Brain pericyte (primary cell): ENCODE results near the gene DYNLT5.
"Not testable (repeated sequence)": the region's sequence is repeated elsewhere in the genome, so short reads cannot be mapped to it uniquely, and the experiment has no call there.

Experiments
- DNase-seq: peaks from one replicate; pipeline ENCODE4 v3.0.0-alpha.2; 2012; ENCODE audit warnings: low read depth, low spot score

Gene DYNLT5

GRCh38 chr1:66750577-66750976 is 1.7 kb upstream of the DYNLT5 start:
- no peak for DNase-seq

DNA sequence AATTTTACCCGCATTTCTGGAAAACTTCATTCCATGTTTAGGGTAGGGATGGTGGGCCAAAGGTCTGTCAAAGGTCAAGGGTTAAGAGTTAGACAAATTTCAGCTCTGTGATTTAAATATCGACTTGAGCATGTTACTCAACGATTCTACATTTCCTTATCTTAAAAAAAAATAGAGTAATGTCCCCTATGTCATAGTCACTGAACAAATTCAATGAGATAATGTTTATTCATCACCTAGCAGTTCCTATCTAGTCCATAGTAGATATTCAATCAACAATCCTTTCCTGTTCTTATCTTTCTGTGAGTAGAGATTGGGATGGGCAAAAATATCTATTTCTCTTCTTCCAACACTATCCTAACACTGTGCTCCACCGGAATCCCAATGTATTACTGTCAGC is 1.1 kb upstream of the DYNLT5 start:
- no peak for DNase-seq

DNA sequence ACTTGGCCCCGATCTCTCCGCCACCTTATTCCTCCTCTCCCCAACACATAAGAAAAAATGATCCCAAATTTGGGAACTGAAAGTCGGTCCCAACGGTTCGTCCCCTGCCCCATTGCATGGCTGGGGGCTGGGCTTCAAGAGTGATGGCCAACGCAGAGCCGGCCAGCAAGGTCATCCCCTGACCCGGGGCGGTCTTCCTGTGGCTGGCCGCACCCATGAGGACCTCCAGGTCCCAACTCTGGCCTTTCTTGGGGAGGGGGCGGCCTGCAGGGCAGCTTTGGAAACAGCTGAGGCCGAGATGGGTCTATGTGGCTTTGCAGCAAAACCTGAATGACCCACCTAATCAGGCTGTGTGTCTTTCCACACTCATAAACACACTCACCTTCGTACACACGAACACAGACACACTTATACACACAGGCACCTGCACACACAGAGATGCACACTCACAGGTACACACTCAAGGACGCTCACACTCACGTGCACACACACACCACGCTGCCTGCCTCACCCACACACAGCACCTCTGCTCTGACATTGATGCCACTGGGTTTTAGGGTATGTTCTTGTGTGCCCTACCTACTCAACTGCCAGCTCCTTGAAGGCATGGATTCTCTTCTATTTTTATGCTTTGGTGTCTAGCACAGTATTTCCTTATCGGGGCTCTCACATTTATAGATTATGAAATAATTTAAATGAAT is 562 bp downstream of the DYNLT5 start:
- DNase-seq = no peak

GRCh38 chr1:66757722-66758240 is 5.5 kb downstream of the DYNLT5 start:
- DNase-seq = no peak

DNA sequence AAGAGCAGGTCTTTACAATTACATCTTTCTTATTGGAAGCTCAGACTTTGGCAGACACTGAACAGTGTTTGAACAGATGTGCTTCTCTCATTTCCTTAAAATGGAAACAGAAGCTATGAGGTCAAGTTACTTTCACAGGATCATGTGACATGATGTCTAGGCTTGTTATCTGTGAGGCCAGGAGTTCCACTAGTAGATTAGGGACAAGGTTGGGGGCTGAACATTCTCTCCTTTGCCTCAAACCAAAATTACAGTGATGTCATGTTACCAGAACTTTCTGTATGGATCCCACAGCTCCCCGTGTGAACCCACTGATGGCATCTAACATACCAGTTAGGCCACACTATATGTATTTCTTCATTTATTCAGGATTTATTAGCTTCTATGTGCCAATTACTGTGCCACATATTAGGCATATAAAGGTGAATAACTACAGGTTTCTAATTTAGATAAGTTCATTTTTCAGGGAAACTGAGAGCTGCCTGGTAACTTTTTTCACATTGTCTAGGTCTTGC is 6.0 kb downstream of the DYNLT5 start:
- DNase-seq = no peak

DNA sequence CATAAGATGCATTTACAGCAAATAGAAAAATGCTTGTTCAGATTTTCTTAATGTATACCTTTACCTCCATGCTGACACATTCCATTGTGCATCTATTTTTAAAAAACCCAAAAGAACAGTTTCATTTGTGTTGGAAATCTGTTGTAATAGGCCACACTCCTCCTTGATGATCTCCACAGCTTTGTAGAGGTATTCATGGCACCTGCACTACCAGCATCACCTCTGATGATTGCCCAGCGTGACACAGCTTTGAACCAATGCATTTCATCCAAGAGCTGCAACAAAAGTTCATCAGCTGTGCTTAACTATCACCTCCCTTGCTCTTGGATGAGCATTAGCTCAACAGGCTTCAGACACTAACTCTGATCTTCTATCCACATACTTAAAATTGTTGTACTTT is 8.2 kb downstream of the DYNLT5 start:
- no peak for DNase-seq

DNA sequence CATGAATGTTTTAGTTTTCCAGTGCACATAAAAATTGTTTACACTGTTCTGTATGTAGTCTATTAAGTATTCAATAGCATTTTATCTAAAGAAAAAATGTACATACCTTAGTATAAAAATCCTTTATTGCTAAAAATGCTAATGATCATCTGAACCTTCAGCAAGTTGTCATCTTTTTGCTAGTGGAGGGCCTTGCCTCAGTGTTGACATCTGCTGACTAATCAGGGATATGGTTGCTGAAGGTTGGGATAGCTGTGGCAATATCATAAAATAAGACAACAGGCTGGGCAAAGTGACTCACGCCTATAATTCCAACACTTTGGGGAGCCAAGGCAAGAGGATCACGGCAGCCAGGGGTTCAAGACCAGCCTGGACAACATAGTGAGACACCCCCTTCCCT is 9.0 kb downstream of the DYNLT5 start:
- no peak for DNase-seq

DNA sequence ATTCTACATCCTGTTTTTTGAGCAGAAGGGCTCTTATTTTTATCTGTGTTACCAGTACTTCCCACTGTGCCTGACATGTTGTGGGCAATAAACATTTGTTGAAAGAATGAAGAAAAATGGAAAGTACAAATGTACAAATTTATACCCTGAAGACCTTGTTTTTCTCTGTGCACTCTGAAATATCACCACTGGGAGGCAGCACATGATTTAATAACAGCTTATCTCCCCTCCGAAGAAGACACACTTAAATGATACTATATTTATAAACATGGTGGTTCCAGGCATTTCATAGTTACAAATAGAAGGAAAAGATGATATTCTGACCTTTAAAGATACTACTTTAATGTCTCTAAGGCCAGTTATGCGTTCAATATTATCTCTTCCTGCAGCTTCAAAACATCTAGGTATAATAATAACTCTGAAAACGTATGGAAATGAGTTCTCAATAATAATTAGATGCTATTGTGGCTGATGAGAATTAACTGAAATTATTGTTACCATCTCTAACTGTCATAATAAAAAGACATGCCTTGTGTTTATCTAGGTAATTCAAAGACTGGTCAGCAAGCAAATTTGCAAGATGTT is 12.8 kb downstream of the DYNLT5 start:
- DNase-seq = no peak

DNA sequence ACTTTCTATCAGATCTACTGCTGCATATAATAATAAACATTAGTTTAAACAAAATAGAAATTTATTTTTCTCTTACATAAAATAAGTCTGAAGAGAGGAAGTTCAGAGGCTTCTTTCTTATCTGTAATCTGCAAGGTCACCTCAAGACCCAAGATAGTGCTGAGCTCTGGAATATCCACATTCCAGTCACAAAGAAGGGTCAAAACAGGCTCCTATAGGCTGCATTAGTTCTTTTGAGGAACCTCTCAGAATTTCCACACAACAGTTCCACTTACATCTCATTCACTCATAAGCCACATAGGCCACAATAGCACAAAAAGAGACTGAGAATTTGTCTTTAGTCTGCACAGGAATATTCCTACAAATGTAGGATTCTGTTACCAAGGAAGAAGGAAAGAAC is 15.4 kb downstream of the DYNLT5 start:
- DNase-seq = no peak

- no peak for DNase-seq
Measured at GRCh38 chr1:66768965-66769364, 16.7 kb downstream of the DYNLT5 start.

- no peak for DNase-seq
Measured at GRCh38 chr1:66769512-66770229, 17.4 kb downstream of the DYNLT5 start.

- no peak for DNase-seq
Measured at GRCh38 chr1:66770240-66770639, 18.0 kb downstream of the DYNLT5 start.

- no peak for DNase-seq
Measured at GRCh38 chr1:66770694-66771093, 18.4 kb downstream of the DYNLT5 start.

DNA sequence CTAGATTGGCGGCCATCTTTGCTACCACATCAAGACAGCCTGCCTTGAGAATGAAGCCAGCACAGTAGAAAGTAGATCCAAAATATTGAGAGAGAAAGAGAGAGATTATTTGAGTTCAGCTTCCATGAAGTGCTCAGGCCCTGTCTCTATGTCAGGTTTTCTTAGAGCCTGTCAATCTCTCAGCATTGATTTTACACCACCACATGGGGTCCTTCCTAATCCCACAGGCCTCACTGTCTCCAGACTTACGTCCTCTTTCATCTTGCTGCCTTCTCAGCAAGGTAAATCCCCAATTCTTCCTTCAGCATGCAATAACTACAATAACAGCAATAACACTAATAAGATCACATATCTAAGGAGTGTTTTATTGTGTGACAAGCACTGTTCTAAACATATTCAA is 21.0 kb downstream of the DYNLT5 start:
- no peak for DNase-seq

GRCh38 chr1:66774438-66774837 is 22.2 kb downstream of the DYNLT5 start:
- DNase-seq = no peak

- DNase-seq = no peak
Measured at GRCh38 chr1:66775646-66776045, 23.4 kb downstream of the DYNLT5 start.

DNA sequence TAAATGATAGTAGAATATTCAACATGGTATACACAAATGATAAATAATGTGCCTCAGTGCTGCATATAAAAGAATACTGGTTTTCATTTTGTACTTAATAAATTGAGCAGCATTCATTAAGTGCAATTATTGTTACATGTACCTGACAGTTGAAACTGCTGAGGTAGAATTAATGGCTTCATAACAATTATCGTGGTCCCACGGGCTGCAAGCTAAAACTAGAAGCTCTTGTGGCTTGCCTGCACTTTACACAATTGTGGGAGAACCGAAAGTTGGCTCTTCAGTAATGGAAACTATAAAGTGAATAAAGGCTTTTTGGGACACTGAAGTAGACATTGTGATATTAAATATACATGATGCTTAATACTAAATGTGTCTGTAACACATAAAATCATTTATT is 25.6 kb downstream of the DYNLT5 start:
- DNase-seq = no peak

GRCh38 chr1:66778266-66778665 is 26.0 kb downstream of the DYNLT5 start:
- no peak for DNase-seq

DNA sequence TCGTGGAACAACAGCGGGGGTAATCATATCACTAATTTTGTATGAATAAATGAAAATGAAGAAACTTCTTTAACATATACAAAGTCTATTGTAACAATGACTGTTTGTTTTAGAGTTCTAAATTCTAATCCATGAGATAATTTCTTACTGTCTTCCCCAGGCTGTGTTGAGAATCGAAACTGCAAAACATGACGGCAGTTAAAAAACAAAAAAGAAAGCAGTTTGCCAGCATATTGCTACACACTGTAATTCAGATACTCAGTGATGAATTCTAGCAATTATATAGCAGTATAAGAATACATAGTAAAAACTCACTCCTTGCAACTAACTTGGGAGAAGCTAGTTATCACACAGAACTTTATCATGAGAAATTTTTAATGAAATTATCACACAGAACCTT is 26.7 kb downstream of the DYNLT5 start:
- DNase-seq = no peak

- DNase-seq = no peak
Measured at GRCh38 chr1:66779475-66780078, 27.3 kb downstream of the DYNLT5 start.

DNA sequence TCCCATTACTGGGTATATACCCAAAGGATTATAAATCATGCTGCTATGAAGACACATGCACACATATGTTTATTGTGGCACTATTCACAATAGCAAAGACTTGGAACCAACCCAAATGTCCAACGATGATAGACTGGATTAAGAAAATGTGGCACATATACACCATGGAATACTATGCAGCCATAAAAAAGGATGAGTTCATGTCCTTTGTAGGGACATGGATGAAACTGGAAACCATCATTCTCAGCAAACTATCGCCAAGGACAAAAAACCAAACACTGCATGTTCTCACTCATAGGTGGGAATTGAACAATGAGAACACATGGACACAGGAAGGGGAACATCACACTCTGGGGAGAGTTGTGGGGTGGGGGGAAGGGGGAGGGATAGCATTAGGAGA is 33.5 kb downstream of the DYNLT5 start:
- not testable (repeated sequence) for DNase-seq

DNA sequence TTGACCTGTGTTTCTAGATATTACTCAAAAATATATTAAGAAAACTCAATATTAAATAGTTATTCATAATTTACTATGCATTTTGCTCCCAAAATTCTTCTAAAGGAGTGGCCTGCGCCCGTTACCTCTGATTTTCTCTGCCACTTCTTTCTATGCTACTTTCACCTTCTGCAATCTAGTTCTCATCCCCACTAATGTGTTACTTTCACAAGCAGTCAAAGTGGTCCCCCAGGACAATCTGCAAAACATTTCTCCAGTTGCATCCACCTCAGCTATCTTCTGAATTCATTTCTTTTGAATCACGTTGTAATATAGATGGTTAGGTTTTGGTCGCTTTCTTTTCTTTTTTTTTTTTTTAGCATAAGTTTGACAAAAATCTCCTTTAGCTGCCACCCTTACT is 35.4 kb downstream of the DYNLT5 start:
- DNase-seq = no peak
